ENCODE measurements around the gene TNIK.

DNA sequence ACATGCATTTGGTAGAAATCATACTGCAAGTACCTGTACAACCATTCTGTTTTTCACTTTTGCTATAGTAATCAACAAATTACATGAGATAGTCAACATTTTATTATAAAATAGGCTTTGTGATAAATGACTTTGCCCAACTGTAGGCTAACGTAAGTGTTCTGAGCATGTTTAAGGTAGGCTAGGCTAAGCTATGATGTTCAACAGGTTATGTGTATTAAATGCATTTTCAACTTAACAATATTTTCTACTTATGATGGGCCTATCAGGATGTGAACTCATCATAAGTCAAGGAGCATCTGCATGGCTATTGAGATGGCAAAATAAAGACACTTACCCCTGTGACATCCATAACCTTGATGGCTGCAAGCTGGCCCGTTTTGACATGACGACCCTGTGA, 232.4 kb downstream of the TNIK start:
- TF ChIP-seq CTCF (IDR thresholded peaks at IDR 0.05; ENCODE audit: poor library complexity, severe bottlenecking): no peak
- TF ChIP-seq, protein P1, sequence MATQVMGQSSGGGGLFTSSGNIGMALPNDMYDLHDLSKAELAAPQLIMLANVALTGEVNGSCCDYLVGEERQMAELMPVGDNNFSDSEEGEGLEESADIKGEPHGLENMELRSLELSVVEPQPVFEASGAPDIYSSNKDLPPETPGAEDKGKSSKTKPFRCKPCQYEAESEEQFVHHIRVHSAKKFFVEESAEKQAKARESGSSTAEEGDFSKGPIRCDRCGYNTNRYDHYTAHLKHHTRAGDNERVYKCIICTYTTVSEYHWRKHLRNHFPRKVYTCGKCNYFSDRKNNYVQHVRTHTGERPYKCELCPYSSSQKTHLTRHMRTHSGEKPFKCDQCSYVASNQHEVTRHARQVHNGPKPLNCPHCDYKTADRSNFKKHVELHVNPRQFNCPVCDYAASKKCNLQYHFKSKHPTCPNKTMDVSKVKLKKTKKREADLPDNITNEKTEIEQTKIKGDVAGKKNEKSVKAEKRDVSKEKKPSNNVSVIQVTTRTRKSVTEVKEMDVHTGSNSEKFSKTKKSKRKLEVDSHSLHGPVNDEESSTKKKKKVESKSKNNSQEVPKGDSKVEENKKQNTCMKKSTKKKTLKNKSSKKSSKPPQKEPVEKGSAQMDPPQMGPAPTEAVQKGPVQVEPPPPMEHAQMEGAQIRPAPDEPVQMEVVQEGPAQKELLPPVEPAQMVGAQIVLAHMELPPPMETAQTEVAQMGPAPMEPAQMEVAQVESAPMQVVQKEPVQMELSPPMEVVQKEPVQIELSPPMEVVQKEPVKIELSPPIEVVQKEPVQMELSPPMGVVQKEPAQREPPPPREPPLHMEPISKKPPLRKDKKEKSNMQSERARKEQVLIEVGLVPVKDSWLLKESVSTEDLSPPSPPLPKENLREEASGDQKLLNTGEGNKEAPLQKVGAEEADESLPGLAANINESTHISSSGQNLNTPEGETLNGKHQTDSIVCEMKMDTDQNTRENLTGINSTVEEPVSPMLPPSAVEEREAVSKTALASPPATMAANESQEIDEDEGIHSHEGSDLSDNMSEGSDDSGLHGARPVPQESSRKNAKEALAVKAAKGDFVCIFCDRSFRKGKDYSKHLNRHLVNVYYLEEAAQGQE (IDR thresholded peaks at IDR 0.05; ENCODE audit: borderline replicate concordance): no peak
